RPMI7951 (cell line): ENCODE results near the gene SETD5. TPM values are rescaled to one million over a fixed set of nuclear protein-coding genes. Genes with fewer than 3 reads are reported as not detected.
A peak's percentile ranks its signal among the peaks of the same experiment; 100 is the strongest.

Source experiments
- DNase-seq: peaks from one replicate; pipeline ENCODE4 v3.0.0-alpha.2; 2012; ENCODE audit warnings: low read depth
- total RNA-seq: library from RNA; depleted of rRNA; stranded (reverse); fragments of >200 nt; shearing (Covaris generic); gene quantifications from 2 replicates; pipeline ENCODE4 v1.2.3, GENCODE V29; 2014; rRNA removed

Gene SETD5, protein sequence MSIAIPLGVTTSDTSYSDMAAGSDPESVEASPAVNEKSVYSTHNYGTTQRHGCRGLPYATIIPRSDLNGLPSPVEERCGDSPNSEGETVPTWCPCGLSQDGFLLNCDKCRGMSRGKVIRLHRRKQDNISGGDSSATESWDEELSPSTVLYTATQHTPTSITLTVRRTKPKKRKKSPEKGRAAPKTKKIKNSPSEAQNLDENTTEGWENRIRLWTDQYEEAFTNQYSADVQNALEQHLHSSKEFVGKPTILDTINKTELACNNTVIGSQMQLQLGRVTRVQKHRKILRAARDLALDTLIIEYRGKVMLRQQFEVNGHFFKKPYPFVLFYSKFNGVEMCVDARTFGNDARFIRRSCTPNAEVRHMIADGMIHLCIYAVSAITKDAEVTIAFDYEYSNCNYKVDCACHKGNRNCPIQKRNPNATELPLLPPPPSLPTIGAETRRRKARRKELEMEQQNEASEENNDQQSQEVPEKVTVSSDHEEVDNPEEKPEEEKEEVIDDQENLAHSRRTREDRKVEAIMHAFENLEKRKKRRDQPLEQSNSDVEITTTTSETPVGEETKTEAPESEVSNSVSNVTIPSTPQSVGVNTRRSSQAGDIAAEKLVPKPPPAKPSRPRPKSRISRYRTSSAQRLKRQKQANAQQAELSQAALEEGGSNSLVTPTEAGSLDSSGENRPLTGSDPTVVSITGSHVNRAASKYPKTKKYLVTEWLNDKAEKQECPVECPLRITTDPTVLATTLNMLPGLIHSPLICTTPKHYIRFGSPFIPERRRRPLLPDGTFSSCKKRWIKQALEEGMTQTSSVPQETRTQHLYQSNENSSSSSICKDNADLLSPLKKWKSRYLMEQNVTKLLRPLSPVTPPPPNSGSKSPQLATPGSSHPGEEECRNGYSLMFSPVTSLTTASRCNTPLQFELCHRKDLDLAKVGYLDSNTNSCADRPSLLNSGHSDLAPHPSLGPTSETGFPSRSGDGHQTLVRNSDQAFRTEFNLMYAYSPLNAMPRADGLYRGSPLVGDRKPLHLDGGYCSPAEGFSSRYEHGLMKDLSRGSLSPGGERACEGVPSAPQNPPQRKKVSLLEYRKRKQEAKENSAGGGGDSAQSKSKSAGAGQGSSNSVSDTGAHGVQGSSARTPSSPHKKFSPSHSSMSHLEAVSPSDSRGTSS (N-terminal part only)
- 56.8 and 58.4 TPM in 2 replicates for total RNA-seq

DNA sequence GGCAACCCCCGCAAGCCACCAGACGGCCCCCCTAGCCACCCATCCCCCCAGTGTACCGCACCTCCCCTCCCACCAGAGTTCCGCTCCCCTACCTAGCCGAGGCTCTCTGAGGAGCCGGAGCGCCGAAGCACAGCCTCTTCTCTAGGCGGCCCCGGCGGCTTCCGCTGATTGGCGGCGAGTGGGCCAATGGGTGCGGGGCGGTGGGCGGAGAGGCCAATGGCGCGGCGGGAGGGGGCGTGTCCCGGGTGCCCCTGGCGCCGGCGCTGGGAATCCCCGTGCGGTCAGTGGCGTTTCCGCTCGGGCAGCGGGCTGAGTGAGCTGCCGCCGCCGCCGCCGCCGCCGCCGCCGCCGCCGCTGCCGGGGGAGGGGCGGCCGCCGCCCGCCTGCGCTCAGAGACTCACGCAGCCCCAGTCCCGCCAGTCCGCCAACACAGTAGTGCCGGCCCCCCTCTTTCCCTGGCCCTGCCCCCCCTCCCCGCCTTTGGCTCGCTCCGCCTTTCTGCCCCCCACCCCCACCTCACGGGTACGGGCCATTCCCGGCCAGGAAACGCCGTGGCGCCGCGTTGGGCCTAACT lies at the start of gene SETD5:
Gene SETD5, plus strand, starts transcription at position 284 of the 574 bp plus-strand sequence. CDS start 31,324 bp downstream, outside the sequence.
- DNase-seq = peak; percentile 96

DNA sequence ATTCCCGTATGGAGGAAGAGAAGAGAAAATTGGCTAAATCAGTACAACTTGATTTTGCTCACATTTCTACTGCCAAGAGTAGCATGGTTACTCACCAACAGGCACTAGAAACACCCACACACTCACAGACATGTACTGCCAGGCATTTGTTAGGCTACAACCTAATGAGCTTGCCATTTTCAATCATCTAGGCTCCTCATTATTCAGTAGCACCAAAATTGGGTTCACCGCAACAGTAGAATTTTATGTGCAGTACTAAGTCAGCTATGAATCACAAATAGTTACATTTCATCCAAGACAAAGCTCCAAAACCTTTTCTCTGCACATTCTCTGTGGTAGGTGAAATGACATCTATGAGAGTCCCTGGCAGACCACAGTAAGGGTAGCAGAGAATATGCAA lies 49.5 kb upstream of the SETD5 start:
- peak; percentile 31 for DNase-seq

DNA sequence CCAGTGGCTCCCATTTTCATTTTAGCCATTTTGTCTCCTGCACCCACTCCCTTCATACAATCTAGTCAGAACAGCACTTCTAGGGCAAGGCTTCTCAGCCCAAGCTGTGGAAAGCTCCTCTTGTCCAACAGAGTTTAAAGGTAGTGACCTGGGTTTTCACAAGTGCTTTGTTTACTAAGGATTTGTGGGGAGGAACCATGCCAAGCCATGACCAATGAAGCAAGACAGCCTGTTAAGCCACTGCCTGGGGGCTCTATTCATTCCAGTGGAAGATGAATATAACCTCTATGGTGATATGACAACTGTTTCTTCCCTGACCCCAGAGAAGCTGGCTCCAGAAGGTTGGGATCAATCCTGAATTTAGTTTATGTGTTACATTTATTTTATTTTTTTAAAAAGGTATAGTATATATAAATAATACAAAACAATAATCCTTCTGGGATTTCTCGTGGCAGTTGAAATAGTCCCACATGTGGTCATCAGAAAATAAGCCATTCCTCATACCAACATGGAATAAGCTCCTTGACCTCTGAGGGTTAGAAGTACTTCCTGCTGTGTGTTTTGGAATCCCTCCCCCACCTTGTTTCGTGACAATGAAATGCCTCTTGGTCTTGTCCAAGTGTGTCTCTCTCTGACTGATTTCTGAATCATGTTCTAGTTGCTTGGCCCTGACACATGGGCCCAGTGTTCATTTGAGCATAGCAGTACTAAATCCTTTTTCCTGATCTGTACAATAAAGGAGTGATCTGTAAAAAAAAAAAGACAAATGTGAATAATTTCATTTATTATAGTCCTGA lies 47.9 kb upstream of the SETD5 start:
- DNase-seq = peak; percentile 95

DNA sequence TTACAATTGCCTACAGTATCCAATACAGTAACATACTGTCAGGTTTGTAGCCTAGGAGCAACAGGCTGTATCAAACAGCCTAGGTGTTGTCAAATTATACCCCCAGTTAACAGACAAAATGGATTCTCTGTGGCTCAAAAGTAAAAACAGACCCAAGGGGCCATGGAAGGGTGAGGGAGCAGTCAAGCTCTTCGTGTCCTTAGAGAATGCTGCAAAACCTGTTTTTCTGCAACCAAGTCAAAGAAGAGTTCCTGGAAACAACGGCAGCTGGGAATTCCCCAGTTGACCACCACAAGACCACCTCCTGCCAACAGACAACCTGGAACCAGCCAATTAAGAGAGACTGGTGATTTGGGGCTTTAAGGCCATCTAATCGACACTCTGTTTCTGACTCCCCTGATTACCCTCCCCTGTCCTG lies 45.7 kb upstream of the SETD5 start:
- no peak for DNase-seq

DNA sequence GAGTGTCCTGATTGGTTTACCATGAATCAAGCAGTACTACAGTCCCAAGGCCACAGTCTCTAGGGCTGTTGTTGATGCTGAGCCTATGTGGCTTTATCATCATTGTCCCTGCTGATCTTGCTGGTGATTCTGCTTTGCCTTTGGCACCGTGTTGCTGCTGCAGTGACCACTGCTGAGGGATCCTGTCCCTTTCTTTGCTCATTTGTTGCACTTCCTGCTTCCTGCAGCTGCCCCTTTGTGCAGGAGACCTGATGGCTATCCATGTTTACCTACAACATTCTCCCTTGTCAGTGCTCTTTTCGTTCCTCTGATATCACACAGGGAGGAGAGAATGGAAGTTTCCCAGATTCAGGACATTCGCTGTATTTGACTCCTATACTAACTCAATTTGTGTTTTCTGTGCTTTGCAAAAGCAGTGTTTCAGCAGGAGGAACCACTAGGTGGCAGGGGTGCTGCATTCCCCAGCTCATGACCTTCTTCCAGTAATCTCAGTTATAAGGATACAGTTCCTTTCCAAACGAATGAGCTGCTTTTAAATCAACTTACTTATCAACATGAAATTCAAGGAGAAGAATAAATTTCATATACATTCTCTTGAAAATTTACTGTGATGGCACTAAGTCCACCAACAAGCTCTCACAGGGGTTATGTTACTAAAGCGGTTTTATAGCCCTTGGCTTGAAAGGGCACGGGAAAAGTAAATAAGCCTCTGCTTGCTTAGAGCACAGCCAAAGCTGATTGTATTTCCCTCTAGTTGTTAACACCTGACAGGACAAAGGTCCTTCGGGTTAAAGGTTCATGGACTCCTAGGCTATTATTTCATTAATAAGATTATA lies 44.3 kb upstream of the SETD5 start:
- DNase-seq = peak; percentile 66

DNA sequence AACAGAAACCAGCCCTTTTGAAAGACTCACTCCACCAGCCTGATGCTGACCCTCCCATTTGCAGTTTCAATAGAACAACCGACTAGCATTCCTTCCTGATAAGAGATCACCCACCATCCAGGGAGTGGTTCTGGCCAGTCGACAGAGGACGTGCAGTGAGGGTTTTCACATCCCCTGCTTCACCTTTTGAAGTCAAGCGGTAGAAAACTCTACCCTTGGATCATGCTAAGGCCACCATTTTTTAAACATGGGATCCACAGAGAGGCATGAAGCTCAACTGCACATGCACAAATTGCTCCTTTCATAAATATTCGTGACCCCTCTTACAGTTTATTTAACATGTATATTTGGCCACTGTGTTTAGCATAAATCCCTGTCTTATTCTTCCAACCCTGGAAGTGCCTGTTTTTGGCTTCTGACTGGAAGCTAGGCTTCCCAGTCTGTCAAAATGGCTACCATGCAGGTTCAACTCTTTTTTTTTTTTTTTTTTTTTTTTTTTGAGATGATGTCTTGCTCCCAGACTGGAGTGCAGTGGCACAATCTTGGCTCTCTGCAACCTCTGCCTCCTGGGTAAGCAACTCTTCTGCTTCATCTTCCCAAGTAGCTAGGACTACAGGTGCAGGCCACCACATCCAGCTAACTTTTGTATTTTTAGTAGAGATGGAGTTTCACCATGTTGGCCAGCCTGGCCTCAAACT lies 35.6 kb upstream of the SETD5 start:
- no peak for DNase-seq

DNA sequence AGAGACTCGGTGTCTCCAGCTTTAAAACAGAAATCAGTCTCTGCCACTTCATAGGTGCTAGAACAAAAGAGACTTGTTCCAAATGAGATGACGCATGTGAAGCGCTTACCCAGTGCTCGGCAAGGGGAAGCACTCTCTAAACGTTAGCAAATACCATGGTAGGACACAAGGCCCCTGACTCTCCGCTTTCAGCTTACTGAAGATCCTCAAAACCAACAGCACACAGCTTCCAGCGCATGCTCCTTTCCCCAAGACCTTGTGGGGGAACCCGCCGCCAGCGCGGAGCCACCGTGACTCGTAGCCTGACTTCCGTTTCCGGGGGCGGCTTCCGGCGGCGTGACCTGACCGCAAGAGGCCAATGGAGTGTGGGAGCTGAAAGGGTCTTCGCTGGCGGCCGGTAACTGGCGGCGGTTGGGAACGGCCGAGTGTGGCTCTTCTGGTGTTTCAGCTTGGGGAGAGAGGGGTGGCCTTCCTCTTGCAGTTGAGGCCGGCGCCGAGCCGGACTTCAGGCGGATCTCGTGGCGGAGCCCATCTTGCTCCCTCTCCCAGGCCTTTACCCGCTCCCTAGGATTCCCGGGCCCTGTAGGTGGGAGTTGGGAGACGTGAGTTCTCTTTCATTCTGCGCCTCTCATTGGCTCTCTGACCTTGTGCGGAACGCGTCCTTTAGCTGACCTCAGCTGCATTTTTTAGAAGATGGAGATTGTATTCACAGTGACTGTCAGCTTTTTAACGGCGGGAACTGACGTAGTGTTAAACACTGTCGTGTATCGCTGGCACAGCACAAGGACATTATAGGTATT lies 34.5 kb upstream of the SETD5 start, which contains the start of gene THUMPD3:
Gene THUMPD3, plus strand, starts transcription at position 324 of the 800 bp plus-strand sequence. CDS start 2,015 bp downstream, outside the sequence.
- DNase-seq = peak; percentile 91

DNA sequence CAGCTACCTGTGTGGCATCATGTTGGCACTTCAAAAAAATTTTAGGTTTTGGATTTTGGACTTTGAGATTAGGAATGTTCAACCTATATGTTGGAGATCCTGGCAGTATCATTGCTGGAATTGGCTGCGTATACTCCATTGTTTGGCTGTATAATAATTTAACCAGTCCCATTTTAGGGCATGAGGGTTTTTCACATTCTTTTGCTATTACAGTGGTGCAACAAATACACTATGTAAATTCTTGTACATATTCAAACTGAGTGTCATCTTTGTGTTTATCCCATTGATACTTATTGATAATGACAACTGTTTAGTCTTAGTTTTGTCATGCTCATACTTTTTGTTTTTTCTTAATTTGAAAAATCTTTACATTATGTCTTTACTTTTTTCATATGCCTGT lies 27.9 kb upstream of the SETD5 start:
- DNase-seq = no peak

DNA sequence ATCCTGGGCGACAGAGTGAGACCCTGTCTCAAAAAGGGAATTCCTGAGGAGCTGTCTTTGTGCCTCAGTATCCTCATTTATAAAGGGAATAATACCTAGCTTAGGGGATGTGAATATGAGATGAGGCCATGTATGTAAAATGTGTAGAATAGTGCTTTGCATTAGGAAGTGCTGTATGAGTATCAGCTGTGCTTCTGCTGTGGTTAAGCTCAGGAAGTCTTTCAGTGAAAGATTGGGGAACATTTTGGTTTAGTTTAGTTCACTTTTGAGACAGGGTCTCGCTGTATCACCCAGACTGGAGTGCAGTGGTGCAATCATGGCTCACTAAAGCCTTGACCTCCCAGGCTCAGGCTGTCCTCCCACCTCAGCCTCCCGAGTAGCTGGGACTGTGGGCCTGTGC lies 23.9 kb upstream of the SETD5 start:
- DNase-seq = no peak

DNA sequence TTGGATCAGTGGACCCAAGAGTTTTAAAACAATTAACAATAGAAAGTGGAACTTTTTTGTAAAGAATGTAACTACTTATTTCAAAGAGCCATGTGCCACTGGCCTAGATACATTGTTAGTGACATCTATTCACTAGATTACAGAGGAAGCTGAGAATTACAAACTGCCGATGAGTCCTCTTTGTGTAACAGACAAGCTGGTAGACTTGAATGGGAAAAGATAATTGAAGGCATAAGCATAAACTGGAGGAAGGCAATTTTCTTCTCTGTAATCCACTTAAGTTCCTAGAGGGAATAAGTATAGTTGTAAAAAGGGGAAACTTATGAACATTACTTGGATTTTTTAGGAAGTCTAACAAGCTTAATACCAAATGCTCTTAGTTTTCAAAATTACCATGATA lies 19.4 kb upstream of the SETD5 start:
- DNase-seq = no peak

DNA sequence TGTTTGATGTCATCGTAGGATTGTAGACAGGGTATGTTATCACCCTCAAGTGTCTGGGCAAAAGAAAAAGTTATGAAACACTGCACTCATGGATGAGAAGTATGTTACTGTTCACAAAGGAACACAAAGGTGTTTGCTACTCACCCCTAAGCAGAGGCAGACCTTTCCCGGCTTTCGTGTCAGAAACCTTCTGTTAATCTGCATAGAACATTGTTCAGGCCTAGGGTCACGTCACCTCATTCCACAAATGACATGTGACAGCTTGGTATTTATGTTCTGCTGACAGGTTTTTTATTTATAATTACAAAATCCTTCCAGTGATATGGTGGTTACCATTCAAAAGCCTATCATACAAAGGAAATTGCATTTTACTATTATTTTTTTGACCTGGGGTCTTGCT lies 18.1 kb upstream of the SETD5 start:
- DNase-seq = no peak

DNA sequence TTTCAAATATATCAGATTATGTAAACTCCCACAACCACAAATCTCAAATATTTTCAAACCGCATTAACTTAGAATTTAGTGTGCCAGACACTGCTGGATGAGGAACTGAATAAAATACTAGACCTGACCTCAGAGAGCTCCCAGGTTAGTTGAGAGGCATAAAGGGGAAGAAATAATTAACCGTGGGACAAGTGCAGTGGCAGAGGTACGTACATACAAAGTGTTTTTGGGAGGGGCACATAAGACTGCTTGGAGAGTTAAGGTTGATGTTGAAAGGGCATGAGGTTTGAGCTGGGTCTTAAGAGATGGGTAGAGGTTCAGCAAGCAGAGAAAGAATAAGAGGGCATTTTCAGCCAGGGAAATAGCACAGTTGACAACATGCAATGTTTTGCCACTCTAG lies 17.4 kb upstream of the SETD5 start:
- no peak for DNase-seq

DNA sequence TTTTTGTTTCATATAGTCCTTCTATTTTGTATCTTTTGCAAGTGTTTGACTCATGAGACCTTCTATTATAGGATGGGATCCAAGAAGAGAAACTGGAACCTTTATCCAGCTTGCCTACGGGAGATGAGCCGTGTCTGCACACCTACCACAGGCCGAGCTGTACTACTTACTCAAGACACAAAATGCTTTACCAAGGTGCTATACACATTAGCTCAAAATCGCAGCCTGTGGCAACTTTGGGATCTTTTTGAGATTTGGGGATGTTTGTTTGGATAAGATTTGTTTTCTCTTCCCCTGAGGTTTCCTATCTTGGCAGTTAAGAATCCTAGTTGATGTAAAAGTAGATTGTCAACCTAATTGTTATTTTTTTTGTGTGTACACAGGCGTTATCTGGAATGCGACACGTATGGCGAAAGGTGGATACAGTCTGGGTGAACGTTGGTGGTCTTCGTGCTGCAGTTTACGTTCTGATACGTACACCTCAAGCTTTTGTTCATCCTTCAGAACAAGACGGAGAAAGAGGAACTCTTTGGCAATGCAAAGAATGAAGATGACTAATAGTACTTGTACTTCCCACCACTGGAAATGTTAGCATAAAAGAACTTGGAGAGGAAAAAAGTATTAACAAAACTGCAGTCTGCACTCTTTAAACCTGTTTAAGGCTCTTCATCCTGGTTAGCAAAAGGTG lies 13.1 kb upstream of the SETD5 start:
- no peak for DNase-seq

DNA sequence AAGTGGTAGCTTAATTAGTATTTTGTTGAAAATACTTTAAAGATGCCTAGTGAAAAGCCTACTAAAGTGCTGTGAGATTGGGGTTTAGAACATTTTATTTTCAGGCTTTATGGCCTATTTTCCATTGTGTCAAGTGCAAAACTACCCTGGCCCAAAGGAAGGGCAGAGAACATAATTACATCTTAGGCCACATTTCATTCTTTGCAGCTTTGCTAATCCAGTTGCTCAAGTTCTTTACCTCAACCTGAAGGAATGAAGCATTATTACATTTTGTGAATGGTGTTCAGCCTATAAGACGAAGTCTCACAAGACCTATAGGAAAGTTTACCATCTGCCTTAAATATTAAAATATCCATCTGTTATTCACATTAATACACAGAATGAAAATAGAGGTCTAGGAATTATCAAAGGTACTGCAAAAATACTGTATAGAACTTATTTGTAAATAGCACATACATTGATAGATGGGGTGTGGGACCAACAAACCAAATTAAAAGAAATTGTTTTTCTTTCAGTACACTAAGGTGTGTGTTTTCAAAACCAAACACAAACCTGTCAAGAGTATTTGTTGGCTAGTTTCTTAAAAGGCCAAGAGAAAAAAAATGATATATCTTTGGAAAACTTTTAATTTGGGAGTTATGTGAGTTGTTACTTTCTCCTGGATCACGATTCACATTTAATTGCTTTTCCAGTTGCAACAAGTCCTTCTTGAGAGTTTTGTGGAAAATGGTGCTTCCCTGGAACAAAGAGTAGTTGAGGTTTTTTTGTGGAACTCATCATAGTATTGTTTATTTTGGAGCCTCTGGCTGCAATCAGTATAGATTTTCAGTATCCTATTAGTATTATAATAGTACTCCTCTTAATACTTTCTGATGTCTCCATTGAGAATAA lies 12.0 kb upstream of the SETD5 start:
- DNase-seq = no peak

DNA sequence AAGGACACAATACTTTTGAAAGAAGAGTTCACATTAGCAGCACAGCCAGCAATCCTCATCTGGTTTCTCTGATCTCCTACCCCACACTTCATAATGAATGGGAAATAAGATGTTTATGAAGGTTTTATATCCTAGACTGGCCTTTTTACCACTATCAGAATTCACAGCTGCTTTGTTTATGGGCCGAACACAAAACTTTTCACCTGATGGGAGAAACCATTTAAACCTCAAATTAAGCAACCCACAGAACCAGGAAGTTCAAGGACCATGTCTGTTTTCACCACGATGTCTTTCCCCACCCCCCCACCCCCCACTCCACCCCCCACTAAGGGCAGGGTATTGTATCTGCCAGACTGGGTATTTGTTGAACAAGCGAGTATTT lies 11.3 kb upstream of the SETD5 start:
- no peak for DNase-seq

DNA sequence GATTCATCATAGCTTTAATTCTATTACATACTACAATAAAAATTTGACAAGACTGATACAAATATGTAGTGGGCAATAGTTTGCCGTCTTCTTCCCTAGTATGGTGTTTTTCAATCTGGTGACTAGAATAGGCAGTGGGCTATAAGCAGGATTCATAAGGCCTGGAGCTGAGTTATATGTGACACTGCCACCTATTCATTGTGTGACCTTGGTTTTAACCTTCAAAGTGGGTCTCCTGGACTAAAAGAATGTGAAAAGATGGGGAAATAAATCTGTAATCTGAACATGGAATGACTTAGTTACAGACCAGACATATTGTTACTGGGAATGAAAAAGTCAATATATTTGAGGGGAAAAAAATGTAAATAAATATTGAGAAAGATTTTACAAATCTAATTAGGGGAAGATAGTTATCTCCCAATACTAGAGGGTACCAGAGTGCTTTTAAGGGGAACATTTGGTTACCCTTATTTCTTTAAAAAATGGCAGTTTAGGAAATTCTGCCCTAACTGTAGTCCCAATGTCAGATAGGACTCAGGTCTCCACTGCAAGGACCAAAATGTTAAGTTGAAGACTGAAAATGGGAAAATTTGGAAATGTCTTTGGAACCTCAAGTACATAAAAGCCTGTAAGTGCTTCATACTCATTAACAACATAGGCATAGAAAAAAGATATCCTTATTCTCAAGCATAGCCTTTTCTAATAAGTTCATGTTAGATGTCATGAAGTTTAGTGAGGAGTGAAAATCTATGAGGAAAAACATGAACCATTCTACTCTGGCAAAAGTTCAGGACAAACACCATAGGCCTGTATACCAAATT lies 10.7 kb upstream of the SETD5 start:
- no peak for DNase-seq
